Mucosa of descending colon (tissue), 3 donors: ENCODE results near the gene RPA4. TPM values are rescaled to one million over a fixed set of nuclear protein-coding genes. Genes with fewer than 3 reads are reported as not detected.

ENCODE experiments used
- ATAC-seq: fragments of 200-7000 bp; cut with Tn5 transposase; one replicate; pipeline ENCODE4 v1.9.1; 2020; ENCODE audit warnings: mild to moderate bottlenecking, moderate library complexity
- DNase-seq, 3 donors: peaks; one replicate each; pipeline ENCODE4 v3.0.0-alpha.2; 2020
- H3K36me3 ChIP-seq: fragments of 200-600 bp; one replicate; pipeline ENCODE4 v1.8.0; 2021; ENCODE audit warnings: low read depth, mild to moderate bottlenecking
- H3K4me1 ChIP-seq: fragments of 200-600 bp; one replicate; pipeline ENCODE4 v1.8.0; 2021; ENCODE audit warnings: low read depth, mild to moderate bottlenecking
- H3K4me3 ChIP-seq: fragments of 200-600 bp; one replicate; pipeline ENCODE4 v1.8.0; 2021; ENCODE audit warnings: mild to moderate bottlenecking
- H3K9me3 ChIP-seq: fragments of 200-600 bp; one replicate; pipeline ENCODE4 v1.8.0; 2021; ENCODE audit warnings: mild to moderate bottlenecking
- CTCF ChIP-seq: fragments of 200-600 bp; IDR thresholded peaks from one replicate; pipeline ENCODE4 v1.8.0; 2022; ENCODE audit warnings: antibody characterized with exemption, mild to moderate bottlenecking
- intact Hi-C, 2 donors: fragments of 100-400 bp; cut with DNase I in 1 of 2; cut with micrococcal nuclease in 1 of 2; formaldehyde crosslinking; loops; one replicate each; pipeline versions ENCODE4 v1.11.0 to v1.11.1; 2022; cut with DNase I, micrococcal nuclease
- long read RNA-seq, 2 donors: library from polyadenylated mRNA; unstranded; transcript quantifications; one replicate each; pipeline ENCODE4 v2.0.0, GENCODE V29; 2019 to 2021
- total RNA-seq, 3 donors: library from RNA; stranded (reverse); fragmentation: NEBNext Ultra II Directional in 2 of 3; extraction: Animal tissue kit (Norgen Biotek cat#: 25700) in 2 of 3; gene quantifications; one replicate each; pipeline versions ENCODE4 v1.2.1 to v1.2.4, GENCODE V29; 2021 to 2023
- donor health status: DM: no; HTN: no; CAD: no; lungs with moderate emphysema.
- donor health status: DM: no; HTN: no; CAD: no.
- donor health status: DM: no; HTN: yes; CAD: no.

The RPA4 gene, protein sequence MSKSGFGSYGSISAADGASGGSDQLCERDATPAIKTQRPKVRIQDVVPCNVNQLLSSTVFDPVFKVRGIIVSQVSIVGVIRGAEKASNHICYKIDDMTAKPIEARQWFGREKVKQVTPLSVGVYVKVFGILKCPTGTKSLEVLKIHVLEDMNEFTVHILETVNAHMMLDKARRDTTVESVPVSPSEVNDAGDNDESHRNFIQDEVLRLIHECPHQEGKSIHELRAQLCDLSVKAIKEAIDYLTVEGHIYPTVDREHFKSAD
- 1 to 10 TPM; 1.3 to 2.3 (median 1.5) TPM for total RNA-seq
- long read RNA-seq, donor 1: 0 reads
- long read RNA-seq, donor 2: 0 reads

- TF ChIP-seq CTCF: no peak
- Histone ChIP-seq H3K4me1 (no peaks in the 10 kb centered on the region), H3K36me3 (no peaks in the 10 kb centered on the region), H3K9me3 (no peaks in the 10 kb centered on the region), H3K4me3 (no peak within 1 kb of the TSS)
- DNase-seq (no peak), ATAC-seq (no peak)
- intact Hi-C loops: no loop called here
Measured at GRCh38 chrX:96883608-96884007, at the start of gene RPA4. TSS of gene RPA4 (plus strand) at chrX:96883908. CDS start at chrX:96884311, 403 bp downstream.

GRCh38 chrX:96834137-96834536 is 49.6 kb upstream of the RPA4 start:
- TF ChIP-seq CTCF: no peak
- DNase-seq (no peak), ATAC-seq (no peak)
- no peaks in the 10 kb centered on the region for H3K9me3 ChIP-seq
- intact Hi-C loops: no loop called here
- H3K4me3 ChIP-seq: no peak overlapping the region
- no peaks in the 10 kb centered on the region for H3K4me1 ChIP-seq
- no peaks in the 10 kb centered on the region for H3K36me3 ChIP-seq

GRCh38 chrX:96835660-96836289 is 47.9 kb upstream of the RPA4 start:
- H3K4me1 ChIP-seq: no peaks in the 10 kb centered on the region
- no peaks in the 10 kb centered on the region for H3K36me3 ChIP-seq
- ATAC-seq: no peak
- H3K9me3 ChIP-seq: no peaks in the 10 kb centered on the region
- intact Hi-C loops: no loop called here
- TF ChIP-seq CTCF: no peak
- no peak for DNase-seq
- no peak overlapping the region for H3K4me3 ChIP-seq

- Histone ChIP-seq H3K4me1 (no peaks in the 10 kb centered on the region), H3K9me3 (no peaks in the 10 kb centered on the region), H3K4me3 (no peak overlapping the region), H3K36me3 (no peaks in the 10 kb centered on the region)
- intact Hi-C loops: no loop called here
- TF ChIP-seq CTCF: no peak
- DNase-seq (no peak), ATAC-seq (no peak)
Measured at GRCh38 chrX:96837808-96838207, 45.9 kb upstream of the RPA4 start.

DNA sequence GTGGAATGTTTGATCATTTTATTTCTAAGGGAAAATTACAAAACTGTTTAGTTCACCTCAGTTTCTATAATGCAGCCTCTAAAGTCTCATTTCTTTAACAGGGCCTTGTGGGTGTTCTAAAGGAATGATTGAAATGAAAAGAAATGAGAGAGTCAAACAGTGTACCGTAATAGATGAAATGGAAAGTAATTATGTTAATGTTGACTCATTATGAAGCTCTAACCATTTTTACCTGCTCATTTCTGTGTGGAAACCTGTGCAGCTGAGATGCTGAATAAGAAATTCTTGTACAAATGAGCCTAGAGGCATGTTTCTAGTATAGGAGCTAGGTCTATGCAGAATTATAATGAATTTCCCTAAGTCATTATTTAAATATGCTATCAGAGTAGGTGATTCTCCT is 45.2 kb upstream of the RPA4 start:
- TF ChIP-seq CTCF: no peak
- Histone ChIP-seq H3K4me1 (no peaks in the 10 kb centered on the region), H3K36me3 (no peaks in the 10 kb centered on the region), H3K9me3 (no peaks in the 10 kb centered on the region), H3K4me3 (no peak overlapping the region)
- no peak for ATAC-seq
- intact Hi-C loops: no loop called here
- no peak for DNase-seq
